Measurements from ENCODE around the gene OR2AG1. TPM values are rescaled to one million over a fixed set of nuclear protein-coding genes. Genes with fewer than 3 reads are reported as not detected.

OR2AG1 gene
- total and polyA plus RNA-seq, 8 donors: under 0.01 TPM; not detected in 7

GRCh38 chr11:6834021-6834420 lies 51.2 kb downstream of the OR2AG1 start:
- WGBS, 5 donors: 45 to 79% (median 56%) methylated on average over 1 of the region's 1 CpG
- Histone ChIP-seq H3K9me3 (no peaks in the 10 kb centered on the region), H3K36me3 (no peaks in the 10 kb centered on the region), H3K4me1 (no peaks in the 10 kb centered on the region), H3K4me3 (no peak overlapping the region), H3K27ac (no peak overlapping the region), H3K27me3 (peaks cover 0 to 4% (median 0%) of the 10 kb centered on the region in 3 donors)
- no peak for DNase-seq
- intact Hi-C loops (cut with DNase I; ENCODE audit: low total_unique reads): no loop called here
- TF ChIP-seq CTCF (IDR thresholded peaks at IDR 0.05) (no peak), POLR2AphosphoS5 (IDR thresholded peaks at IDR 0.05) (no peak), POLR2A (IDR thresholded peaks at IDR 0.05) (no peak), EP300 (IDR thresholded peaks at IDR 0.05) (no peak)

Other genes starting within 250 kb of the OR2AG1 start
- gene RRP8, start 179.4 kb upstream of the OR2AG1 start, total RNA-seq: 10 to 100 TPM in 2 of 5 donors, 1 to 10 TPM in 3; 1.8 to 22.6 (median 7.6) TPM
- 10 to 100 TPM; 16.5 to 23.1 (median 18.0) TPM for gene RRP8, start 179.4 kb upstream of the OR2AG1 start, polyA plus RNA-seq
- 100 to 1,000 TPM in 4 of 5 donors, 10 to 100 TPM in 1; 60.0 to 308 (median 123) TPM for gene ILK, start 179.2 kb upstream of the OR2AG1 start, total RNA-seq
- 100 to 1,000 TPM; 123 to 138 (median 124) TPM for gene ILK, start 179.2 kb upstream of the OR2AG1 start, polyA plus RNA-seq
- gene TAF10, start 170.8 kb upstream of the OR2AG1 start, total RNA-seq: 100 to 1,000 TPM in 4 of 5 donors, 10 to 100 TPM in 1; 15.8 to 234 (median 163) TPM
- 100 to 1,000 TPM; 115 to 160 (median 154) TPM for gene TAF10, start 170.8 kb upstream of the OR2AG1 start, polyA plus RNA-seq
- 100 to 1,000 TPM in 1 of 5 donors, 10 to 100 TPM in 4; 45.9 to 213 (median 91.5) TPM for gene TPP1, start 163.6 kb upstream of the OR2AG1 start, total RNA-seq
- 10 to 100 TPM; 11.9 to 32.8 (median 26.1) TPM for gene TPP1, start 163.6 kb upstream of the OR2AG1 start, polyA plus RNA-seq
- 10 to 100 TPM in 4 of 5 donors, 1 to 10 TPM in 1; 9.9 to 22.8 (median 17.4) TPM for gene DCHS1, start 127.2 kb upstream of the OR2AG1 start, total RNA-seq
- gene DCHS1, start 127.2 kb upstream of the OR2AG1 start, polyA plus RNA-seq: 1 to 10 TPM in 2 of 3 donors, under 1 TPM in 1; 0.76 to 2.6 (median 1.6) TPM
- 100 to 1,000 TPM in 1 of 5 donors, 10 to 100 TPM in 3, 1 to 10 TPM in 1; 9.0 to 148 (median 20.4) TPM for gene MRPL17, start 99.7 kb upstream of the OR2AG1 start, total RNA-seq
- 10 to 100 TPM; 43.2 to 52.2 (median 49.4) TPM for gene MRPL17, start 99.7 kb upstream of the OR2AG1 start, polyA plus RNA-seq
- under 1 TPM in 2 of 5 donors, not detected in 3; 0.29 to 0.55 TPM for gene OR2AG2, start 11.0 kb upstream of the OR2AG1 start, total RNA-seq
- gene OR2AG2, start 11.0 kb upstream of the OR2AG1 start, polyA plus RNA-seq: not detected
- gene OR6A2, start 16.7 kb downstream of the OR2AG1 start, total RNA-seq: under 1 TPM in 1 of 5 donors, not detected in 4; 0.55 TPM
- gene OR6A2, start 16.7 kb downstream of the OR2AG1 start, polyA plus RNA-seq: not detected
- gene OR10A5, start 62.7 kb downstream of the OR2AG1 start, total RNA-seq: not detected
- gene OR10A5, start 62.7 kb downstream of the OR2AG1 start, polyA plus RNA-seq: not detected
- not detected for gene OR10A2, start 80.0 kb downstream of the OR2AG1 start, total RNA-seq
- not detected for gene OR10A2, start 80.0 kb downstream of the OR2AG1 start, polyA plus RNA-seq
- not detected for gene OR10A4, start 93.6 kb downstream of the OR2AG1 start, total RNA-seq
- gene OR10A4, start 93.6 kb downstream of the OR2AG1 start, polyA plus RNA-seq: not detected
- not detected for gene OR2D2, start 109.5 kb downstream of the OR2AG1 start, total RNA-seq
- gene OR2D2, start 109.5 kb downstream of the OR2AG1 start, polyA plus RNA-seq: not detected
- gene OR2D3, start 138.0 kb downstream of the OR2AG1 start, total RNA-seq: not detected
- not detected for gene OR2D3, start 138.0 kb downstream of the OR2AG1 start, polyA plus RNA-seq
- 10 to 100 TPM in 1 of 5 donors, 1 to 10 TPM in 3, under 1 TPM in 1; 0.89 to 12.3 (median 2.4) TPM for gene ZNF215, start 143.4 kb downstream of the OR2AG1 start, total RNA-seq
- gene ZNF215, start 143.4 kb downstream of the OR2AG1 start, polyA plus RNA-seq: under 1 TPM in 2 of 3 donors, not detected in 1; 0.46 to 0.98 TPM
- gene ZNF214, start 237.3 kb downstream of the OR2AG1 start, total RNA-seq: 1 to 10 TPM in 1 of 5 donors, under 1 TPM in 2, not detected in 2; 0.58 to 4.0 (median 0.87) TPM
- under 1 TPM; 0.37 to 0.63 (median 0.61) TPM for gene ZNF214, start 237.3 kb downstream of the OR2AG1 start, polyA plus RNA-seq
- gene NLRP14, start 237.5 kb downstream of the OR2AG1 start, total RNA-seq: under 1 TPM in 1 of 5 donors, not detected in 4; 0.18 TPM
- gene NLRP14, start 237.5 kb downstream of the OR2AG1 start, polyA plus RNA-seq: not detected